NCI-H2171 treated with DMSO at 0.1 percent for 48 hours (cell line): ENCODE results near the gene FUOM.

Source experiments
- DNase-seq: peaks from one replicate; lab custom pipeline; 2025; lab: John Stamatoyannopoulos, UW

Gene FUOM, protein sequence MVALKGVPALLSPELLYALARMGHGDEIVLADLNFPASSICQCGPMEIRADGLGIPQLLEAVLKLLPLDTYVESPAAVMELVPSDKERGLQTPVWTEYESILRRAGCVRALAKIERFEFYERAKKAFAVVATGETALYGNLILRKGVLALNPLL

DNA sequence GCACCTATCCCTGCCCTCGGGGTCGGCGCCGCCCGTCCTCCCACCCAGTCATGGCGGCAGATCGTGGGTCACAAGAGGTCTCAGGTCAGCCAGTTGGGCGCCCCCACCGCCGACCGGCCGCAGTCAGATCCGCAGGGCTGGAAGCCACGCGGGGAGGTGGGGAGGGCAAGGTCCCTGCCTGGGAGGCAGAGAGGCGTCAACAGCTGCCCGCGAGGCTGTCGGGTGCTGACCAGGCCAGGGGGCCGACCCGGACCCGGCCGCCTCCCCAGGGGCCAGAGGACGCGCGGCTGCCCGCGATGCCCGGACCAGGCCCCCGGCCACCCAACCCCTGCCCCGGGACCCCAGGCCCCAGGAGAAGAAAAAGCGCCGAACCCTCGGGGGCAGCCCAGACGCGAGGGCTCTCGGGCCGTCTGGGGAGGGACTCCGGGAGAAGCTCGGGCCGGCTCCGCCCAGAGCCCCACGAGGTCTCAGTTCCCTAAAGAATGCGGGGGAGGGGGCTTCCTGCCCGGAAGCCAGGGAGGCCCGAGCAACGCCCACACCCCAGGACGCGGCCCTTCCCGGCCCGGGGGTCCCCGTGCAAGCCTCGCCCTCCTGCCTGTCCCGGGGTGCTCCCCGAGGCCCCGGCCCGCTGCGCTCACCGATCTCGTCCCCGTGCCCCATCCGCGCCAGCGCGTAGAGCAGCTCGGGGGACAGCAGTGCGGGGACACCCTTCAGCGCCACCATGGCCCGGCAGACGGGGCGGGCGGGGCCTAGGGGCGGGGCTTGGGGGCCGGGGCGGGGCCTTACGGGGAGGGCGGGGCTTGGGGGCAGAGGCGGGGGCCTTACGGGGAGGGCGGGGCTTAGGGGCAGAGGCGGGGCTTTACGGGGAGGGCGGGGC is at the start of gene FUOM:
FUOM (minus strand) TSS at position 735 of the 877 bp plus-strand sequence; CDS start at position 723, 12 bp downstream.
- peak; percentile 44 for DNase-seq

- no peak for DNase-seq
These were observed 48.2 kb upstream of the FUOM start for GRCh38 chr10:133405844-133406527.

DNA sequence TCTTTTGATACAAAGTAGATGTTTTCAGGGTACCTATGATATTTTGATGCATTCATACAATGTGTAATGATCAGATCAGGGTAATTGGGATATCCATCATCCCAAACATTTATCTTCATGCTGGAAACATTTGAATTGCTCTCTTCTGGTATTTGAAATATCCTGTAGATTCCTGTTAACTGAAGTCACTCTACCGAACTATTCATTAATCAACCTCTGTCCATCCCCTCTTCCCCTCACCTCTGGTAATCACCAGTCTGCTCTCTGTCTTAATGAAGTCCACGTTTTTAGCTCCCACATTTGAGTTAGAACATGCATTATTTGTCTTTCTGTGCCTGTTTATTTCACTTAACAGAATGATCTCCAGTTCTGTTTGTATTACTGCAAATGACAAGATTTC is 47.5 kb upstream of the FUOM start:
- no peak for DNase-seq

GRCh38 chr10:133403784-133404183 is 46.0 kb upstream of the FUOM start:
- no peak for DNase-seq

- DNase-seq: no peak
These were observed 45.5 kb upstream of the FUOM start for GRCh38 chr10:133403359-133403758.

- no peak for DNase-seq
These were observed 44.3 kb upstream of the FUOM start for GRCh38 chr10:133401981-133402725.

DNA sequence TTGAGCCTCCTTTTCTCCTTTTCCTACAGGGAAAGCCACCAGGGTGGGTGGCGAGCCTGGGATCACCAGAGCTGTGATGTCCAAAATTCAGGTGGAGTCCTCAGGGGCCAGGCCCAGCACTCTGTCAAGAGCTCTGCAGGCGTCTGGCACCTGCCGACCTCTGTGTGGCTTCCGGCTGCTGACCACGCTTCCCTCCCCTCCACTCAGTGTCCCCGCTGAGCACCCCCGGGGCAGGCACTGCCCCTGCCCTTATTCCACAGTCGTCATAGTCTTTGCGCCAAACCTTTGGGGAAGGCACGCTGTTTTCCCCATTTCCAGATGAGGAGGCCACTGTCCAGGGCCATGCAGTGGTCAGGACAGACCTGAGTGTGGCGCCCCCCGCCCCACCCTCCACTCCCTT is 43.7 kb upstream of the FUOM start:
- no peak for DNase-seq

DNA sequence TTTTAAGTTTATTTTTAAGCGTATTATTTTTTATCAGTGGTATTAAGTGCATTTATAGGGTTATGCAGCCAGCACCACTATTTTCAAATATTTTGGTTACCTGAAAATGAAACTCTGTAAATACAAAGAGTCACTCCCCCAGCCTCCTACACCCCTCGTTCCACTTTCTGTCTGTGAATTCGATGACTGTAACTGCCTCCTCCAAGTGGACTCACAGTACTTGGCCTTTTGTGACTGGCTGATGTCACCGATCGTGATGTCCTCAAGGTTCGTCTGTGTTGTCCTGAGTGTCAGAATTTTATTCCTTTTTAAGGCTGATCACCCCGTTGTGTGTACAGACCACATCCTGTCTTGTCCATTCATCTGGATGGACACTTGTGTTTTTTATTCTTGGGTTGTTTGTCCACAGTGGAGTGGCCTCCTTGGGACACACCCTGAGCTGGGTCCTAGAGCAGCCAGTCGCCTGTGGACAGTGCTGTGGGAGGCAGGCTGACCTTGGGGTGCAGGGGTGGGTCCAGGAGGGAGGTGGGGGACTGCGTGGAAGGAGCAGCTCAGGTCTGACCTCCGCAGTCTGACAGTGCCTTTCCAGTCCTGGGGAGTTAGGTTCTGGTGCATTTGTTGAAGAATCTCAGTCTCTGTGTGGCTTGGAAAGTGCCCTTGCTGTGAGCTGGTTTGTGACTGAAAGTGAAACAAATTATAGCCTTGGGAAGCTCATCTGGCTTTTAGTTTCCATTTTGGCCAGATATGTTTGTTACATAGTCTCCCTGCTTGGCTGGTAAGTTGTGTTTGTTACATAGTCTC is 43.0 kb upstream of the FUOM start:
- DNase-seq: no peak

GRCh38 chr10:133399123-133399601 is 41.3 kb upstream of the FUOM start:
- DNase-seq: no peak

DNA sequence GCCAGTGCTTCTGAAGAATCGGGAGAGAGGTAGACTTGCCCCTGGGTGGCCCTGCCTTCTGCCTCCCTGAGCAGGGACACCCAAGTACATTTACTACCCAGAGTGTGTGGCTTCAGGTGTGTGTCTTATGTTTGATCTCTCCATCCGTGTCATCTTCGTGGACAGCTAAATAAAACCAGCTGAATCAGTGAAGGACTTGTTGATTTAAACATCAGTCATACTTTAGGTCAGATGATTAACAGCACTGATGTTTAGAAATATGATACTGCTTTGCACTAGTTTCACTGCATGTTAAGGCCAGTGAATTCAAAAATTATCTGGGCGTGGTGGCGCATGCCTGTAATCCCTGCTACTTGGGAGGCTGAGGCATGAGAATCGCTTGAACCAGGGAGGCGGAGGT is 40.1 kb upstream of the FUOM start:
- no peak for DNase-seq

- no peak for DNase-seq
These were observed 38.3 kb upstream of the FUOM start for GRCh38 chr10:133396035-133396624.

DNA sequence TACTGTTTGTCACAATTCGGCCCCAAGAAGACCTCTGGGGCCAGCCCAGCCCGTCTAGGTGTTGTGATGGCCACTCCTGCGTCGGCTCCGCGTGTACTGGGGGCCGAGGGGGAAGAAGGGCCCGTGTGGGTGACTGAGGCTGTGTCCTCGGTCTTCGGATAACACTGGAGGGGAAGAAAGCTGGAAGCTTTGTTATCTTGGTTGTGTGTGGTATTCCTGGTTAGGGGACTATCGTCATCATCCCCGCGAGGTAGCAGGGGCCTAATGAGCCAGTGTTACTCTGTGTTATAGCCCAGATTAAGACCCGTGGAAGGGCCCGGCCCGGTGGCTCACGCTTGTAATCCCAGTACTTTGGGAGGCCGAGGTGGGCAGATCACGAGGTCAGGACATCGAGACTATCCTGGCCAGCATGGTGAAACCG is 37.0 kb upstream of the FUOM start:
- no peak for DNase-seq

- peak; percentile 79 for DNase-seq
These were observed 36.3 kb upstream of the FUOM start, which contains the start of gene MTG1 for GRCh38 chr10:133394064-133394663. TSS of gene MTG1 (plus strand) at chr10:133394157. CDS start at chr10:133394221, 64 bp downstream.

GRCh38 chr10:133393401-133394063 is 35.7 kb upstream of the FUOM start:
- no peak for DNase-seq

DNA sequence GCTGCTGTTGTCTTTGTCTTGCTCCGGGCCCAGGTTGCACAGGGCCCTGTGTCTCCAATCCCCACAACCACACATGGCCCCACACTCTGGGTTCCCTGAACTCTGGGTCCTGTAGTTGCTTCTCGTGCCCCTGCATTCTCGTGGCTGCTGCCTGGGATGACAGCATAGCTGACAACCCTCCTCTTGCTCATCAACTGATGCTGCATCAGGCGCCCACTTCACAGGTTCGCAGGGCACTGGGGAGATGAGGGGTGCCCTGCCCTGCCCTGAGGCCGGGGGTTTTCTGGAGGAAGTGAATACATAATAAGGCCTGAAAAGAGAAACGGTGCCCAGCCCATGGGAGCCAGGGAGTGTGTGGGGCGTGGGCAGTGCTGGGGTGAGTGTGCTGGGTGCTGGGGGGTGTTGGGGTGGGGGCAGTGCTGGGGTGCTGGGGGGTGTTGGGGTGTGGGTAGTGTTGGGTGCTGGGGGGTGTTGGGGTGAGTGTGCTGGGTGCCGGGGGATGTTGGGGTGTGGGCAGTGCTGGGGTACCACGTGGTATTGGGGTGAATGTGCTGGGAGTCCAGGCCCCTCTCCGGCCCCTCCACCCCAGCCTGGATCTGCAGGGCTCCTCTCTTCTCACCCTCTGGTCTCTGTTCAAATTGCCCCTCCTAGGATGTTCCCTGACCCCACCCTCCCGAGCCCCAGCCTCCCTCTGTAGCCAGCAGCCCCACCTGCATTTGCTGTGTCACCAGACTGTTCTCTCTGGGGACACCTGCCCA is 34.1 kb upstream of the FUOM start:
- no peak for DNase-seq

DNA sequence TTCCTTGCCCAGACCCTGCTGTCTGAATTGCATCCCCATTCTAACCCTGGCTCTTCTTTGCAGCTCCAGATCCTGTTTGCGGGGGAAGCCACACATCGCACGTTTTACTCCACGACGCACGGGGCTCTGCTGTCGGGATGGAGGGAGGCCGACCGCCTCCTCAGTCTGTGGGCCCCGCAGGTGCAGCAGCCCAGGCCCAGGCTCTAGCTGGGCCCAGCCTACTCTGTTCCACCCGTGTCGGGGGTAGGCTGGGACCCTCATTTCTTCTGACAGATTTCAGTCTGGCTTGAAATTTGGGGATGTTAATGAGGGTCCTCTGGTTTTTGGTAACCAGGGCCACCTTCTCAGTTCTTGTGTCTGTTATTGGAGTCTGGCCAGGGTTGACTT is 33.4 kb upstream of the FUOM start:
- no peak for DNase-seq

GRCh38 chr10:133390597-133391248 is 32.9 kb upstream of the FUOM start:
- no peak for DNase-seq
